ENCODE measurements around the gene ANKRD13C. TPM values are rescaled to one million over a fixed set of nuclear protein-coding genes. Genes with fewer than 3 reads are reported as not detected.

The ANKRD13C gene
- total RNA-seq, 1 donor from 2014 or later: 30.2 TPM

- Histone ChIP-seq H3K27me3 (no peaks in the 10 kb centered on the region), H3K4me1 (peaks cover 0 to 10% of the 10 kb centered on the region in 2 donors), H3K4me3 (no peak overlapping the region), H3K27ac (no peak overlapping the region), H3K36me3 (peaks cover 76 to 85% of the 10 kb centered on the region in 2 donors), H3K9me3 (no peaks in the 10 kb centered on the region)
- no peak for DNase-seq (ENCODE audit: low spot score in 2 of 2)
- no peak for TF ChIP-seq CTCF (IDR thresholded peaks at IDR 0.05)
- intact Hi-C loops (cut with DNase I): no loop called here
Measured at GRCh38 chr1:70231475-70231874, 123.0 kb downstream of the ANKRD13C start.

- H3K36me3 ChIP-seq: peaks cover 48 to 65% of the 10 kb centered on the region in 2 donors
Measured at GRCh38 chr1:70228670-70229069, 125.9 kb downstream of the ANKRD13C start.

DNA sequence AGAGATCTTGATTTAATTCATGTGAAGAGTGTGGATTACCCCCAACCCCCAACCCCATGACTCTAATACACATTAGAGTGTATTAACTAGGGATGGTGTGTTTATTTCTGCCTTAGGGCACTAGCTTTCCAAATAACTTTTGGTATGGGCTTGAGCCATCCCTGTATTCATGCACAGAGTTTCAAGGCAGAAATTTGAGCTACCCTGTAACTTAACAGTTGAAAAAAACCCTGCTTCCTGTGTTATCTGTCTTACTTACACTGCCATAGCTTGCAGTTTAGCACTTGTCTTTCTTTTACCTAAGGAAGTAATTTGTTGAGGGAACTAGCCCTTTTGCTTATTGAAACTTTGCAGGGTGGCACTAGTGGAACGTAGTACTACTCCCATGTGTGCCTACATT, 127.1 kb downstream of the ANKRD13C start:
- Histone ChIP-seq H3K9me3 (no peaks in the 10 kb centered on the region), H3K36me3 (peaks cover 36 to 53% of the 10 kb centered on the region in 2 donors), H3K27ac (no peak overlapping the region), H3K4me3 (no peak overlapping the region), H3K27me3 (no peaks in the 10 kb centered on the region), H3K4me1 (peaks cover 9 to 32% of the 10 kb centered on the region in 2 donors)
- TF ChIP-seq CTCF (IDR thresholded peaks at IDR 0.05): no peak
- DNase-seq (ENCODE audit: low spot score in 2 of 2): no peak
- intact Hi-C loops (cut with DNase I): no loop called here

More at GRCh38 chr1:70228670-70229069, 125.9 kb downstream of the ANKRD13C start:
- Histone ChIP-seq H3K9me3 (no peaks in the 10 kb centered on the region), H3K27ac (no peak overlapping the region), H3K4me3 (no peak overlapping the region), H3K27me3 (no peaks in the 10 kb centered on the region), H3K4me1 (peaks cover 0 to 23% of the 10 kb centered on the region in 2 donors)
- no peak for DNase-seq (ENCODE audit: low spot score in 2 of 2)
- TF ChIP-seq CTCF (IDR thresholded peaks at IDR 0.05): no peak
- intact Hi-C loops (cut with DNase I): no loop called here

GRCh38 chr1:70224954-70225353, 129.6 kb downstream of the ANKRD13C start:
- Histone ChIP-seq H3K4me1 (peaks cover 9 to 34% of the 10 kb centered on the region in 2 donors), H3K9me3 (no peaks in the 10 kb centered on the region), H3K27me3 (no peaks in the 10 kb centered on the region), H3K4me3 (no peak overlapping the region), H3K36me3 (peaks cover 13 to 30% of the 10 kb centered on the region in 2 donors), H3K27ac (no peak overlapping the region)
- TF ChIP-seq CTCF (IDR thresholded peaks at IDR 0.05): no peak
- intact Hi-C loops (cut with DNase I): loop anchor here (5.0 kb wide), 2 partner anchors 187 to 857 kb away; partner anchors contain the start of genes CTH and ZRANB2
- DNase-seq (ENCODE audit: low spot score in 2 of 2): no peak

DNA sequence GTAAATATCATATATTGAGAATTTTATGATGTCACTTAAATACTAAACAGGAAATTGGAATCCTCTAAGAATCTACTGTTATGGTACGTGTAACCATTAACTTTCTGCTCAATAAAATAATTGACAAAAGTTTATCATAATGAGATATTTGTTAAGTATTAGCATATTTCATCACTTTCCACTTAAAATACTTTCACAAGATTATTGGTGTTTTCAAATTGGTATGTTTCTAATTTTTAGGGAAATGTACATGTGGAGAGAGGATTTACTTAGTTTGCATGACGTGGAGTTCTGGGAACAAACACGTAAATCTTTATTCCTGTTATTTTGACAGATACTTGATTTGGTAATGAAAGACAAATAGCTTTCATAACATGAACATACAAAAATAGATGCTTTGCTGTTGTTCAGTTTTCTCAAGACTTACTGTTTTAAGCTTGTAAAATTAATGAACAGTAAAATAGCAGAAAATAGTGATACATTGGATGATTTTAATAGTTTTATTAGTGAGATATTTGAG, 131.7 kb downstream of the ANKRD13C start:
- Histone ChIP-seq H3K9me3 (no peaks in the 10 kb centered on the region), H3K4me3 (peak overlapping the region; percentile 69 to 88), H3K36me3 (peaks cover 0 to 12% of the 10 kb centered on the region in 2 donors), H3K27ac (peak overlapping the region; percentile 95 to 98), H3K27me3 (no peaks in the 10 kb centered on the region), H3K4me1 (peaks cover 9 to 33% of the 10 kb centered on the region in 2 donors)
- DNase-seq (ENCODE audit: low spot score in 2 of 2): no peak
- intact Hi-C loops (cut with DNase I): loop anchor here (5.0 kb wide), 2 partner anchors 190 to 860 kb away; partner anchors contain the start of genes CTH and ZRANB2
- no peak for TF ChIP-seq CTCF (IDR thresholded peaks at IDR 0.05)
